Measurements from ENCODE around the gene TEP1. TPM values are rescaled to one million over a fixed set of nuclear protein-coding genes. Genes with fewer than 3 reads are reported as not detected.

Gene TEP1
- total RNA-seq, 1 experiment from 2014 or later = 15.8 TPM

DNA sequence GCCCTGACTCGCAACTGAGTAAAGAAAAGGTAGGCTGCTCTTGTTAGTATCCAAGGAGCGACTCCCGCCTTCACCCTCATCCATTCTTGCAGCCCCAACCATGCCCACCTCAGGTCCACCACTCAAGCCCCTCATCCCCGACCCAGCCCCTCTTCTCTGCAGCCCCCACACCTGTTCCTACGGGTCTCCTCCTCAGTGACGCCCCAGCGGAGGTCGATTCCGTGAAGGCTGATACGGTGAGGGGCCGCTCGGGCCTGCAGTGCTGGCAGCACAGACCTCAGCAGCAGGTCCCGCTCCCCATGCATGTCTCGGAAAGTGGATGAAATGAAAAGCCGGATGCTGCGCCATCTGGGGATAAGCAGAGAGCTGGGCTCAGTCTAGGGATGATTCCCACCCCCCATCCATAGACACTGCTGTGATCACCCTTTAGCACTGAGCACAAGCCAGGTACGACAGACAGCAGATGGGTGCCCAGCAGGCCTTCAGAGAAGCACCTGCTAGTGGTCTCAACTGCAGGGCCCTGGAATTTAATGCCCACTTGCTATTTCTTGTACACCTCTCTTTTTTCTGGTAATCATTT, 26.9 kb downstream of the TEP1 start:
- H3K9me3 Mint-ChIP-seq = no peaks in the 10 kb centered on the region; a peak in 1 of 5 replicates
- Histone ChIP-seq H3K27me3 (ENCODE audit: insufficient read depth, low read length) (no peaks in the 10 kb centered on the region), H4K5ac (ENCODE audit: insufficient read length, low read depth, low read length) (no peak overlapping the region), H3K4me2 (ENCODE audit: insufficient read depth, insufficient read length, low read length) (no peak overlapping the region), H4K91ac (ENCODE audit: insufficient read length, low read depth, low read length) (no peak overlapping the region), H3K18ac (ENCODE audit: insufficient read length, low read depth, low read length) (no peak overlapping the region), H3K79me1 (ENCODE audit: insufficient read depth, low read depth, low read length, poor library complexity, severe bottlenecking) (no peaks in the 10 kb centered on the region), H2AFZ (ENCODE audit: low read length) (no peak overlapping the region), H2BK12ac (ENCODE audit: insufficient read length, low read depth, low read length) (no peak overlapping the region), H2BK15ac (ENCODE audit: low read depth, low read length) (no peak overlapping the region), H2BK20ac (ENCODE audit: low read depth, low read length, poor library complexity, severe bottlenecking) (no peak overlapping the region), H3K9me3 (ENCODE audit: control insufficient read depth, low read depth, low read length) (no peaks in the 10 kb centered on the region), H3K9ac (ENCODE audit: extremely low read depth, insufficient read length, low read length) (no peak overlapping the region), H2AK5ac (ENCODE audit: insufficient read length, low read length) (no peak overlapping the region), H3K56ac (ENCODE audit: insufficient read length, low read depth, low read length) (no peak overlapping the region), H4K8ac (replicated peaks; ENCODE audit: insufficient read length, low read depth, low read length) (no peak overlapping the region), H3K23ac (ENCODE audit: insufficient read length, low read depth, low read length) (no peak overlapping the region), H3K79me2 (ENCODE audit: insufficient read depth, low read length) (no peaks in the 10 kb centered on the region), H3K4ac (ENCODE audit: low read depth, low read length) (no peak overlapping the region), H4K20me1 (ENCODE audit: control insufficient read depth, insufficient read depth, insufficient read length) (no peaks in the 10 kb centered on the region), H2BK120ac (ENCODE audit: low read depth, low read length, poor library complexity, severe bottlenecking) (no peak overlapping the region), H3K27ac (ENCODE audit: insufficient read length, low read depth, low read length) (no peak overlapping the region), H3T11ph (ENCODE audit: low read length) (no peak overlapping the region), H3K14ac (ENCODE audit: insufficient read depth, low read length) (no peak overlapping the region), H3K4me1 (ENCODE audit: insufficient read depth, low read length) (no peaks in the 10 kb centered on the region), H3K23me2 (ENCODE audit: insufficient read length, low read depth, low read length, poor library complexity, severe bottlenecking) (no peaks in the 10 kb centered on the region), H2BK5ac (ENCODE audit: insufficient read length, low read length) (no peak overlapping the region)
- DNase-seq = no peak
- TF ChIP-seq CTCF (conservative IDR thresholded peaks at IDR 0.05) = no peak
- H3K27ac Mint-ChIP-seq = no peak overlapping the region; a peak in 1 of 7 replicates
- H3K4me1 Mint-ChIP-seq = peaks cover 9% of the 10 kb centered on the region in 2 experiments; a peak in 3 of 4 replicates
- peaks cover 28 to 81% (median 72%) of the 10 kb centered on the region in 3 experiments; a peak in 6 of 7 replicates for H3K36me3 Mint-ChIP-seq (ENCODE audit: insufficient read depth in 1 of 3, low read depth in 3 of 3)
- no peak overlapping the region for H3K4me3 Mint-ChIP-seq
- no CpG with 5 or more reads among the region's 17 CpGs for WGBS (ENCODE audit: extremely low coverage, insufficient read length, low lambda C conversion rate)
- no peaks in the 10 kb centered on the region for H3K27me3 Mint-ChIP-seq (ENCODE audit: low read depth)
